Measurements from ENCODE around the gene MT1B.

MT1B gene

DNA sequence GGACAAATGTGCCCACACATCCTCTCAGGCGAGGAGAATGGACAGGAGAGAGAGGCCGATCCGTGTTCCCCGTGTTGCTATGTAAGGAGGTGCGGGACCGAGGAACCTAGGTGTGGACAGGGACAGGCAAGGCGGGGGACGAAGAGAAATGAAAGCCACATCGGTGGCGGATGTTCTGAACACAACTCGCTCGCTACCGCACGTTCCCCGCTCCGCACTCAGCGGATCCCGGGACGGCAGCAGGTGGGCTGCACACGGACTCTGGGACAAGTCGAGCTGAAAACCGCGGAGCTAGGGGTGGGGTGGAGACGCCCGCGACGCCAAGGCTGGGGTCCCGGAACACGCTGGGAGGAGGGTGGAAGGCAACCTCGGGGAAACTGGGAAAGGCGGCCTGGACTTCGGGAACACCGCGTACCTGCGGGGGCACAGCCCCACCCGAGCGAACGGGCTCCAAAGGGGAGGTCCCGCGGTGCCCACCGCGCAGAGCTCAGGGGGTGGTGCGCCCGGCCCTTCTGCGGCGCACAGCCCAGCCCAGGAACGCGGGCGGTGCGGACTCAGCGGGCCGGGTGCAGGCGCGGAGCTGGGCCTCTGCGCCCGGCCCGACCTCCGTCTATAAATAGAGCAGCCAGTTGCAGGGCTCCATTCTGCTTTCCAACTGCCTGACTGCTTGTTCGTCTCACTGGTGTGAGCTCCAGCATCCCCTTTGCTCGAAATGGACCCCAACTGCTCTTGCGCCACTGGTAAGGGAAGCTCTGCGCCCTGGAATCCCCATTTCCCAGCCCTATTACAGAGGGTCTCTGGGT is 26.3 kb upstream of the MT1B start, which contains the start of gene MT1E:
Gene MT1E (plus strand): TSS at position 642 of the 803 bp plus-strand sequence. CDS start 71 bp downstream, at position 713.
- Histone ChIP-seq H3K4me3 (ENCODE audit: low read length) (peak within 1 kb of the TSS; percentile 81), H3K27ac (ENCODE audit: low read depth, low read length) (peak within 1 kb of the TSS; percentile 98), H3K36me3 (ENCODE audit: control insufficient read depth, insufficient read depth, low read length) (no peaks in the 10 kb centered on the region), H3K4me1 (ENCODE audit: control insufficient read depth, insufficient read depth, low read length) (peaks cover 6% of the 10 kb centered on the region), H3K9ac (ENCODE audit: low read length) (peak within 1 kb of the TSS; percentile 91), H3K27me3 (ENCODE audit: control insufficient read depth, insufficient read depth, low read length) (peaks cover 2% of the 10 kb centered on the region)

DNA sequence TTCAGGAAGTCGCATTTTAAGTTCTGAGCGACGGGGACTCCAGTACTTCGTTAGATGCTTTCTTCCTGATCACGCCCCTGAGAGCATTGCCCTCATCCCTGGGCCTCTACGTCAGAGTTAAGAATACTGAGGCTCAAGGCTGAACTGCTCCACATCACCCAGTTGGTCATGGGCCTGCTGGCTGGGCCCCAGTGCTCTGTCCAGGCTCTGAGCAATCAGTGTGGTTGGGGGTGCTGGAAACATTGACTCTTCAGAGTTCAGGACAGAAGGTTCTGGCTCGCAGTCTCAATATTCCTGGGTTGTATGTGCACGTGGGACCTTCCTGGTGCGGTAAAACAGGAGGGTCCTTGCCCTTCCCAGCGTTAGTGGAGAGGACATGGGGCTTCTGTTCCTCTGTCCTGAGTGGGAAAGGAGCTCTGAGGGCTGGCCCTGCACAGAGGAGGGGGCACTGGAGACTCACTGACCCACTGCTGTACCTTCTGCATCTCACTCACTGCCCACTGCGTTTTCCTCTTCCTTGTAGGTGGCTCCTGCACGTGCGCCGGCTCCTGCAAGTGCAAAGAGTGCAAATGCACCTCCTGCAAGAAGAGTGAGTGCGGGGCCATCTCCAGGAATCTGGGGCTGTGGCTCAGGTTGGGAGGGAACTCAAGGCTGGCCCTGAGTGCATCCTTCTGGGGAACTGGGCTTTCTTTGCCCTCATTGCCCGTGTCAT is 25.6 kb upstream of the MT1B start:
- H3K36me3 ChIP-seq (ENCODE audit: control insufficient read depth, insufficient read depth, low read length): no peaks in the 10 kb centered on the region
- H3K9ac ChIP-seq (ENCODE audit: low read length): peak overlapping the region; percentile 88
- H3K27ac ChIP-seq (ENCODE audit: low read depth, low read length): peak overlapping the region; percentile 98
- peaks cover 6% of the 10 kb centered on the region for H3K4me1 ChIP-seq (ENCODE audit: control insufficient read depth, insufficient read depth, low read length)
- H3K4me3 ChIP-seq (ENCODE audit: low read length): peak overlapping the region; percentile 81
- peaks cover 2% of the 10 kb centered on the region for H3K27me3 ChIP-seq (ENCODE audit: control insufficient read depth, insufficient read depth, low read length)

DNA sequence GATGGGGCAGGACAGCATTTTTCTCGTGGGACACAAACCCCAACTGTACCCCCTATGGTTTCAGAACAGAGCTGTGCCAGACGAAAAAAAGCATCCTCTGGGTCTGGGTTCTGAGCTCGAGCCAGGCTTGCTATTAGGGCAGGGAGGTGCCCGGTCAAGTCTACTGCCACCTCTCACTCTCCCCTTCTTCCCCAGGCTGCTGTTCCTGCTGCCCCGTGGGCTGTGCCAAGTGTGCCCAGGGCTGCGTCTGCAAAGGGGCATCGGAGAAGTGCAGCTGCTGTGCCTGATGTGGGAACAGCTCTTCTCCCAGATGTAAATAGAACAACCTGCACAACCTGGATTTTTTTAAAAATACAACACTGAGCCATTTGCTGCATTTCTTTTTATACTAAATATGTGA is 25.0 kb upstream of the MT1B start:
- Histone ChIP-seq H3K4me3 (ENCODE audit: low read length) (peak overlapping the region; percentile 81), H3K27me3 (ENCODE audit: control insufficient read depth, insufficient read depth, low read length) (peaks cover 2% of the 10 kb centered on the region), H3K36me3 (ENCODE audit: control insufficient read depth, insufficient read depth, low read length) (no peaks in the 10 kb centered on the region), H3K27ac (ENCODE audit: low read depth, low read length) (peak overlapping the region; percentile 98), H3K4me1 (ENCODE audit: control insufficient read depth, insufficient read depth, low read length) (peaks cover 6% of the 10 kb centered on the region), H3K9ac (ENCODE audit: low read length) (peak overlapping the region; percentile 88)

DNA sequence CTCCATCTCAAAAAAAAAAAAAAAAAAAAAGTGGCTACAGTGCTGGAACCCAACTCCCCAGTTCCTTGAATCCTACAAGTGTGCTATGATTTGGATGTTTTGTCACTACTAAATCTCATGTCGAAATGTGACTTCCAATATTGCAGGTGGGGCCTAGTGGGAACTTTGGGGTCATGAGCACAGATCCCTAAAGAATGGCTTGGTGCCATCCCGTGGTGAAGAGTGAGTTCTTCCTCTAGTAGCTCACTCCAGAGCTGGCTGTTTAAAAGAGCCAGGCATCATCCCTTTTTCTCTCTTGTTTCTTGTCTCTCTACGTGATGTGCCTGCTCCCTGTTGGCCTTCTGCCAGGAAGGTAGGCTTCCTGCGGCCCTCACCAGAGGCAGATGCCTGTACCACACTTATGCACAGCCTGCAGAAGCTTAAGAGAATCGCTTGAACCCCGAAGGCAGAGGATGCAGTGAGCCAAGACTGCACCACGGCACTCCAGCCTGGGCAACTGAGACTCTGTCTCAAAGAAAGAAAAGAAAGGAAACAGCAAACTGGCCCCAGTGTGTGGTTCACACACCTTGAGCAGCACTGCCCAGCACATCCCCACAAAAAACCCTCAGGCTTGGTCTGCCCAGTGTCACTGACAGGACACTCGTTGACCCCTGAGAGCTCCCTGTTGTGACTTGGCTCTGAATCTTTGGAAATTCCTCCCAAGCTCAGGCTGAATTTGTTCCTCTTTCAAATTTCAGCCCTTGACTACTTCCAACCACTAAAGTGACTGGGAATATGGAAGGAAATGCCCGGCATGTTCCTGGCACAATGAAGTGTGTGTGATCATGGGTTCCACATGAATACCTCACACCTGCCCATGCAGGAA is 23.0 kb upstream of the MT1B start:
- Histone ChIP-seq H3K27ac (ENCODE audit: low read depth, low read length) (no peak overlapping the region), H3K27me3 (ENCODE audit: control insufficient read depth, insufficient read depth, low read length) (peaks cover 7% of the 10 kb centered on the region), H3K4me1 (ENCODE audit: control insufficient read depth, insufficient read depth, low read length) (peaks cover 6% of the 10 kb centered on the region), H3K9ac (ENCODE audit: low read length) (no peak overlapping the region), H3K36me3 (ENCODE audit: control insufficient read depth, insufficient read depth, low read length) (no peaks in the 10 kb centered on the region), H3K4me3 (ENCODE audit: low read length) (no peak overlapping the region)

- H3K4me1 ChIP-seq (ENCODE audit: control insufficient read depth, insufficient read depth, low read length): peaks cover 6% of the 10 kb centered on the region
- no peak overlapping the region for H3K27ac ChIP-seq (ENCODE audit: low read depth, low read length)
- H3K27me3 ChIP-seq (ENCODE audit: control insufficient read depth, insufficient read depth, low read length): peaks cover 7% of the 10 kb centered on the region
- no peaks in the 10 kb centered on the region for H3K36me3 ChIP-seq (ENCODE audit: control insufficient read depth, insufficient read depth, low read length)
- H3K9ac ChIP-seq (ENCODE audit: low read length): no peak overlapping the region
- H3K4me3 ChIP-seq (ENCODE audit: low read length): no peak overlapping the region
Observed at GRCh38 chr16:56629531-56629930, 22.2 kb upstream of the MT1B start.

DNA sequence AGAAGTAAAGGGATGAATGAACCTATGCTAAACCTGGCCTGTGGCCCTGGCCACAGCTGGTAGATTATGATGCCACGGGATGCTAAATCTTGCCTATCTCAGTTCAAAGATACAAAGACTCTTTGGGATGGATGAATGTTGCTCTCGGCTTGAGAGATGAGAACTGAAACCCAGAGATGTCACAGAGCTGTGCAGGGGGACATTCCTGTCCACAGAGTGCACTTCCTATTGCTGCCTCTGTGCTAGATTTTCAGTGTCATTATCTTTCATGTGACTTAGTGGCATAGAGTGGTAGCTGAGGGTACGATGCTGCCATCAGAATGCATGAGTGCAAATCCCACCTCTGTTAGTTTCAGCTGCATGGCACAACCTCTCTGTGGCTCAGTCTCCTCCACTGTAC is 21.6 kb upstream of the MT1B start:
- no peak overlapping the region for H3K4me3 ChIP-seq (ENCODE audit: low read length)
- no peak overlapping the region for H3K27ac ChIP-seq (ENCODE audit: low read depth, low read length)
- no peaks in the 10 kb centered on the region for H3K36me3 ChIP-seq (ENCODE audit: control insufficient read depth, insufficient read depth, low read length)
- H3K4me1 ChIP-seq (ENCODE audit: control insufficient read depth, insufficient read depth, low read length): peaks cover 6% of the 10 kb centered on the region
- no peak overlapping the region for H3K9ac ChIP-seq (ENCODE audit: low read length)
- H3K27me3 ChIP-seq (ENCODE audit: control insufficient read depth, insufficient read depth, low read length): peaks cover 10% of the 10 kb centered on the region

GRCh38 chr16:56631197-56631596 is 20.5 kb upstream of the MT1B start:
- peaks cover 14% of the 10 kb centered on the region for H3K27me3 ChIP-seq (ENCODE audit: control insufficient read depth, insufficient read depth, low read length)
- H3K4me3 ChIP-seq (ENCODE audit: low read length): no peak overlapping the region
- H3K36me3 ChIP-seq (ENCODE audit: control insufficient read depth, insufficient read depth, low read length): no peaks in the 10 kb centered on the region
- H3K27ac ChIP-seq (ENCODE audit: low read depth, low read length): peak overlapping the region; percentile 15
- peaks cover 6% of the 10 kb centered on the region for H3K4me1 ChIP-seq (ENCODE audit: control insufficient read depth, insufficient read depth, low read length)
- no peak overlapping the region for H3K9ac ChIP-seq (ENCODE audit: low read length)

GRCh38 chr16:56631832-56632155 is 19.9 kb upstream of the MT1B start:
- Histone ChIP-seq H3K36me3 (ENCODE audit: control insufficient read depth, insufficient read depth, low read length) (no peaks in the 10 kb centered on the region), H3K9ac (ENCODE audit: low read length) (no peak overlapping the region), H3K27ac (ENCODE audit: low read depth, low read length) (peak overlapping the region; percentile 68), H3K4me1 (ENCODE audit: control insufficient read depth, insufficient read depth, low read length) (peaks cover 3% of the 10 kb centered on the region), H3K27me3 (ENCODE audit: control insufficient read depth, insufficient read depth, low read length) (peaks cover 18% of the 10 kb centered on the region), H3K4me3 (ENCODE audit: low read length) (peak overlapping the region; percentile 62)

- Histone ChIP-seq H3K4me3 (ENCODE audit: low read length) (peak within 1 kb of the TSS; percentile 62), H3K27me3 (ENCODE audit: control insufficient read depth, insufficient read depth, low read length) (peaks cover 19% of the 10 kb centered on the region), H3K27ac (ENCODE audit: low read depth, low read length) (peak within 1 kb of the TSS; percentile 68), H3K4me1 (ENCODE audit: control insufficient read depth, insufficient read depth, low read length) (no peaks in the 10 kb centered on the region), H3K36me3 (ENCODE audit: control insufficient read depth, insufficient read depth, low read length) (no peaks in the 10 kb centered on the region), H3K9ac (ENCODE audit: low read length) (peak within 1 kb of the TSS; percentile 68)
Observed at GRCh38 chr16:56632156-56632847, 19.4 kb upstream of the MT1B start, which contains the start of gene MT1M. TSS of gene MT1M (plus strand) at chr16:56632659. CDS start at chr16:56632732, 73 bp downstream.

- no peaks in the 10 kb centered on the region for H3K36me3 ChIP-seq (ENCODE audit: control insufficient read depth, insufficient read depth, low read length)
- H3K27me3 ChIP-seq (ENCODE audit: control insufficient read depth, insufficient read depth, low read length): peaks cover 21% of the 10 kb centered on the region
- no peaks in the 10 kb centered on the region for H3K4me1 ChIP-seq (ENCODE audit: control insufficient read depth, insufficient read depth, low read length)
- peak overlapping the region; percentile 68 for H3K9ac ChIP-seq (ENCODE audit: low read length)
- H3K4me3 ChIP-seq (ENCODE audit: low read length): peak overlapping the region; percentile 62
- H3K27ac ChIP-seq (ENCODE audit: low read depth, low read length): peak overlapping the region; percentile 2
Observed at GRCh38 chr16:56632848-56633365, 18.8 kb upstream of the MT1B start.

GRCh38 chr16:56633535-56633934 is 18.2 kb upstream of the MT1B start:
- H3K27me3 ChIP-seq (ENCODE audit: control insufficient read depth, insufficient read depth, low read length): peaks cover 28% of the 10 kb centered on the region
- no peak overlapping the region for H3K27ac ChIP-seq (ENCODE audit: low read depth, low read length)
- peak overlapping the region; percentile 62 for H3K4me3 ChIP-seq (ENCODE audit: low read length)
- no peaks in the 10 kb centered on the region for H3K4me1 ChIP-seq (ENCODE audit: control insufficient read depth, insufficient read depth, low read length)
- no peaks in the 10 kb centered on the region for H3K36me3 ChIP-seq (ENCODE audit: control insufficient read depth, insufficient read depth, low read length)
- H3K9ac ChIP-seq (ENCODE audit: low read length): no peak overlapping the region

Data from rectal smooth muscle tissue (tissue), 1 donor.